HEK293 (cell line): ENCODE measurements around the gene LY6G5C.

Experiments used
- ATF2 ChIP-seq: fragments of 450-650 bp; formaldehyde crosslinking; IDR thresholded peaks from 2 replicates; pipeline ENCODE4 v1.5.1; 2016; ENCODE audit warnings: missing biosample characterization, missing genetic modification characterization, low read depth
- CTCF ChIP-seq: fragments of 450-650 bp; formaldehyde crosslinking; IDR thresholded peaks from 2 replicates; pipeline ENCODE4 v1.5.1; 2016; ENCODE audit warnings: missing biosample characterization, missing genetic modification characterization
- ZNF302 ChIP-seq: fragments of 450-650 bp; formaldehyde crosslinking; IDR thresholded peaks from 2 replicates; pipeline ENCODE4 v1.5.1; 2016; ENCODE audit warnings: missing biosample characterization, missing genetic modification characterization, low read depth

GRCh38 chr6:31686483-31686882, 5.6 kb upstream of the LY6G5C start:
- TF ChIP-seq ATF2, result no peak
- no peak for TF ChIP-seq CTCF
- TF ChIP-seq ZNF302 (tag by site-specific recombination), result no peak
